Upper lobe of right lung (tissue), 1 donor: ENCODE measurements around the gene CCDC81. TPM values are rescaled to one million over a fixed set of nuclear protein-coding genes. Genes with fewer than 3 reads are reported as not detected.
"Not testable (repeated sequence)": the region's sequence is repeated elsewhere in the genome, so short reads cannot be mapped to it uniquely, and the experiment has no call there.

Experiments used
- ATAC-seq: fragments of 200-7000 bp; cut with Tn5 transposase; one replicate; pipeline ENCODE4 v1.9.1; 2020; ENCODE audit warnings: mild to moderate bottlenecking, moderate library complexity
- DNase-seq: peaks from one replicate; pipeline ENCODE4 v3.0.0-alpha.2; 2020
- H3K27ac ChIP-seq: fragments of 200-600 bp; one replicate; pipeline ENCODE4 v1.8.0; 2022
- H3K27me3 ChIP-seq: fragments of 200-600 bp; one replicate; pipeline ENCODE4 v1.8.0; 2022; ENCODE audit warnings: mild to moderate bottlenecking
- H3K36me3 ChIP-seq: fragments of 200-600 bp; one replicate; pipeline ENCODE4 v1.8.0; 2022
- H3K4me1 ChIP-seq: fragments of 200-600 bp; one replicate; pipeline ENCODE4 v1.8.0; 2022
- H3K4me3 ChIP-seq: fragments of 200-600 bp; one replicate; pipeline ENCODE4 v1.8.0; 2022; ENCODE audit warnings: mild to moderate bottlenecking
- H3K9me3 ChIP-seq: fragments of 200-600 bp; one replicate; pipeline ENCODE4 v1.8.0; 2022
- intact Hi-C: fragments of 100-400 bp; cut with DNase I; formaldehyde crosslinking; loops from one replicate; pipeline ENCODE4 v1.11.0; 2022
- total RNA-seq: library from RNA; stranded (reverse); fragmentation: NEBNext Ultra II Directional; extraction: Animal tissue kit (Norgen Biotek cat#: 25700); gene quantifications from one replicate; pipeline ENCODE4 v1.2.1, GENCODE V29; 2021
- TF ChIP-seq, protein P1 (sequence below): fragments of 200-600 bp; IDR thresholded peaks from one replicate; pipeline ENCODE4 v1.8.0; 2022; ENCODE audit warnings: antibody characterized with exemption
- donor health status: DM: no; HTN: yes; CAD: no; lungs with severe emphysema.

CCDC81 gene
- total RNA-seq, 1 donor from 2014 or later = 0.38 TPM

DNA sequence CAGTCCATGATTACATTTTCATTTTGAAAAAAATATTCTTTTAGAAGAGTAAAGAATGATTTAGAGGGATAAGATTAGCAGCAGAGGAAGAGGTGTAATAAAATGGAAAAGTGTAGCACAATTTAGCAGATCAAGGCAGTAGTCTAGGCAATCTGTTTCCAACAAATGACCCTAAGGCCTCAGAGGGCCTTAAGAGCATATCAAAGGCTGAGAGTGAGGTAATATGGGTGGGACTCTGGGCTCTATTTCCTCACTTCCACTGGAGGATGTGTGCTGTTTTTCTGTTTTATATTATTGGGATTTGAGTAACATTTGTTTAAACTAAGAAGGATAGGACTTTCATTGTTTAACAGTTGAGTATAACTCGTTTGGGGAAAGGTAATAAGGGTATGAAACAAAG lies 28.8 kb downstream of the CCDC81 start:
- ATAC-seq = no peak
- TF ChIP-seq, protein P1, sequence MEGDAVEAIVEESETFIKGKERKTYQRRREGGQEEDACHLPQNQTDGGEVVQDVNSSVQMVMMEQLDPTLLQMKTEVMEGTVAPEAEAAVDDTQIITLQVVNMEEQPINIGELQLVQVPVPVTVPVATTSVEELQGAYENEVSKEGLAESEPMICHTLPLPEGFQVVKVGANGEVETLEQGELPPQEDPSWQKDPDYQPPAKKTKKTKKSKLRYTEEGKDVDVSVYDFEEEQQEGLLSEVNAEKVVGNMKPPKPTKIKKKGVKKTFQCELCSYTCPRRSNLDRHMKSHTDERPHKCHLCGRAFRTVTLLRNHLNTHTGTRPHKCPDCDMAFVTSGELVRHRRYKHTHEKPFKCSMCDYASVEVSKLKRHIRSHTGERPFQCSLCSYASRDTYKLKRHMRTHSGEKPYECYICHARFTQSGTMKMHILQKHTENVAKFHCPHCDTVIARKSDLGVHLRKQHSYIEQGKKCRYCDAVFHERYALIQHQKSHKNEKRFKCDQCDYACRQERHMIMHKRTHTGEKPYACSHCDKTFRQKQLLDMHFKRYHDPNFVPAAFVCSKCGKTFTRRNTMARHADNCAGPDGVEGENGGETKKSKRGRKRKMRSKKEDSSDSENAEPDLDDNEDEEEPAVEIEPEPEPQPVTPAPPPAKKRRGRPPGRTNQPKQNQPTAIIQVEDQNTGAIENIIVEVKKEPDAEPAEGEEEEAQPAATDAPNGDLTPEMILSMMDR = no peak
- Histone ChIP-seq H3K27me3 (no peaks in the 10 kb centered on the region), H3K27ac (no peak overlapping the region), H3K4me3 (no peak overlapping the region), H3K4me1 (no peaks in the 10 kb centered on the region), H3K9me3 (no peaks in the 10 kb centered on the region), H3K36me3 (no peaks in the 10 kb centered on the region)
- intact Hi-C loops = no loop called here
- DNase-seq = no peak

DNA sequence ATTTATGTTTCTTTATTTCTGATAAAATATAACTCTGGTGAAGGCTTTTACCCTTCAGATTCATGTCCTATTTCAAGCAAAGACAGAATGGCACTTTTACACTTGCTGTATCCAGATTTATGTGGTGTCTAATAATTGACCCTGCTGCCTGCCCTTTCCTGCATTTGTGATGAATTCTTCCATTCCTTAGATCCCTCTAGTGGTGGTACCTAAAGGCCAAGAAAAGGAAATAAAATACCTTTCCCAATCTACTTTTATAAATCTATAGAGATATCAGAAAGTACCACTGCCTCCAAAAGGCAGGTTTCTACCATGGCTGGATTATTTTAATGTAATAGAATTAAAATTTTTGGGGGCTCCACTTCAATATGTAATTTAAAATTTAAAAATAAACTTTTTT lies 34.2 kb downstream of the CCDC81 start:
- ATAC-seq (no peak), DNase-seq (no peak)
- H3K4me3 ChIP-seq = no peak overlapping the region
- no peaks in the 10 kb centered on the region for H3K27me3 ChIP-seq
- H3K9me3 ChIP-seq = no peaks in the 10 kb centered on the region
- H3K27ac ChIP-seq = no peak overlapping the region
- intact Hi-C loops = no loop called here
- no peaks in the 10 kb centered on the region for H3K36me3 ChIP-seq
- H3K4me1 ChIP-seq = no peaks in the 10 kb centered on the region
- TF ChIP-seq, protein P1 = no peak

DNA sequence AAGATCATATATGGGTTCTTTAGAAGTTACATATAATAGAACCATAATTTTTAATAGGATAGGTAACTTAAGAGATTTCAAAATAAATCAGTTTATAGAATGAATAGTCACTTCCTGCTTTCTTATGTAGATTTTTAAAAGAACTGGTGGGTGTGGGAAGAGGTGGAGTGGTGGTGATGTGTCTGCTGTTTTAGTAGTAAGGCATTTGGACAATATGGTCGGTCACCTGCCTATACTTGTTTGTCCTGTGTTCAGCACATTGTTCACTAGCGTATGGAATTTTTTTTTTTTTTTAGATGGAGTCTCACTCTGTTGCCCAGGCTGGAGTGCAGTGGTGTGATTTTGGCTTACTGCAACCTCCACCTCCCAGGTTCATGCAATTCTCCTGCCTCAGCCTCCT lies 39.3 kb downstream of the CCDC81 start:
- DNase-seq (no peak), ATAC-seq (no peak)
- Histone ChIP-seq H3K27ac (no peak overlapping the region), H3K27me3 (no peaks in the 10 kb centered on the region), H3K9me3 (no peaks in the 10 kb centered on the region), H3K4me1 (no peaks in the 10 kb centered on the region), H3K4me3 (no peak overlapping the region), H3K36me3 (no peaks in the 10 kb centered on the region)
- intact Hi-C loops = no loop called here
- TF ChIP-seq, protein P1 = no peak

DNA sequence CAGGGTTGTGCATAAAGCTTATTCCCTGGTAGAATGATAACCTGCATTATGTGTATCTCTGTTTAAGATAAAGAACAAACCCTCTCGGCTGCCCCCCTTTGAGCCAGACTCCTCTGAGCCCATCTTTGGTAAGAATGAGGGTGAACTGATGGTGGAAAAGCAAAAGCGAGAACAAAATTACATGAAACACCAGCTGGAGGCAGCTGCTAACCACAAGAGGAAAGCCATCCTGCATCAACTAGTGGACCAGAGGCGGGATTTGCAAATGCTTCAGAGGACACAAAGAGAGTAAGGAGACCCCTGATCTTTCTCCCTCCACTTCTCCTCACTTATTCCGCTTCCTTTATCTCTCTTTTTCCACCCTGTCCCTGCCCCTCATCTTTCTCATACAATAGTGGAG lies 40.3 kb downstream of the CCDC81 start:
- no peaks in the 10 kb centered on the region for H3K4me1 ChIP-seq
- intact Hi-C loops = no loop called here
- no peak overlapping the region for H3K4me3 ChIP-seq
- DNase-seq = no peak
- H3K9me3 ChIP-seq = no peaks in the 10 kb centered on the region
- H3K27me3 ChIP-seq = no peaks in the 10 kb centered on the region
- ATAC-seq = no peak
- H3K27ac ChIP-seq = no peak overlapping the region
- H3K36me3 ChIP-seq = no peaks in the 10 kb centered on the region
- TF ChIP-seq, protein P1 = no peak

DNA sequence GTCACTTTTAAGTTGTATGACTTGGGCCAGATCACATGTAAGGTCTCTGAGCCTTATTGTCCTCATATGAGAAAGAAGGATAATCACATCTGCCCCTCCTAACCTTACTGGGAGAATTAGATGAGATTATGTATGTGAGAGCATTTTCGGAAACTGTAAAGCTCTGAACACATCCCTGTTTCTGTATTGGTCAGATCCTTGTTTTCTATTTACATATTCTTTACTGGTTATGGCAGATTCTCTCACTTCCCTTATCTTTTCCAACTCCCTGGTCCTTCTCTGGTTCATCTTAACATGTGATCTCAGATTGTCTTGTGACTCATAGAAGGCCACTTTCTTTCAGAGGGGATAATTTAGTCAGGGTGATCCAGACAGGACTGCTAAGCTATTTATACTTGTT lies 41.8 kb downstream of the CCDC81 start:
- DNase-seq (no peak), ATAC-seq (no peak)
- Histone ChIP-seq H3K9me3 (no peaks in the 10 kb centered on the region), H3K4me3 (no peak overlapping the region), H3K4me1 (no peaks in the 10 kb centered on the region), H3K36me3 (no peaks in the 10 kb centered on the region), H3K27ac (no peak overlapping the region), H3K27me3 (no peaks in the 10 kb centered on the region)
- intact Hi-C loops = no loop called here
- TF ChIP-seq, protein P1 = no peak

DNA sequence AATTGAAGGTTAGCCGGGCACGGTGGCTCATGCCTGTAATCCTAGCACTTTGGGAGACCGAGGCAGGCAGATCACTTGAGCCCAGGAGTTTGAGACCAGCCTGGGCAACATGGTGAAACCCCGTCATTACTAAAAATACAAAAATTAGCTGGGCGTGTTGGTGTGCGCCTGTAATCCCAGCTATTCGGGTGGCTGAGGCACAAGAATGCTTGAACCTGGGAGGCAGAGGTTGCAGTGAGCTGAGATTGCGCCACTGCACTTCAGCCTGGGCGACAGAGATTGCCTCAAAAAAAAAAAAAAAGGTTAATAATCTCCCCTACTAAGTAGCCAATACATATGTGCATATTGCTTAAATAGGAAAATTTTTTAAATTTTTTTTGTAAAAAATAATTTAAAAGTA lies 42.3 kb downstream of the CCDC81 start:
- DNase-seq, ATAC-seq, H3K27ac ChIP-seq, H3K27me3 ChIP-seq, H3K4me3 ChIP-seq, H3K9me3 ChIP-seq, H3K4me1 ChIP-seq, intact Hi-C loops, H3K36me3 ChIP-seq: not testable (repeated sequence)
